ENCODE measurements around the gene ADAMTS17.

ADAMTS17 gene

GRCh38 chr15:100309109-100310040 is 32.4 kb downstream of the ADAMTS17 start:
- DNase-seq (ENCODE audit: low read depth in 3 of 3) = no peak

GRCh38 chr15:100308608-100309007 is 33.2 kb downstream of the ADAMTS17 start:
- DNase-seq (ENCODE audit: low read depth in 3 of 3) = no peak

- DNase-seq (ENCODE audit: low read depth in 3 of 3) = no peak
Observed at GRCh38 chr15:100308213-100308600, 33.6 kb downstream of the ADAMTS17 start.

- no peak for DNase-seq (ENCODE audit: low read depth in 3 of 3)
Observed at GRCh38 chr15:100307241-100308212, 34.2 kb downstream of the ADAMTS17 start.

GRCh38 chr15:100306098-100306497 is 35.7 kb downstream of the ADAMTS17 start:
- DNase-seq (ENCODE audit: low read depth in 3 of 3) = no peak

GRCh38 chr15:100301910-100302431 is 39.8 kb downstream of the ADAMTS17 start:
- no peak for DNase-seq (ENCODE audit: low read depth in 3 of 3)

- no peak for DNase-seq (ENCODE audit: low read depth in 3 of 3)
Observed at GRCh38 chr15:100298257-100298656, 43.5 kb downstream of the ADAMTS17 start.

GRCh38 chr15:100297812-100298211 is 44.0 kb downstream of the ADAMTS17 start:
- no peak for DNase-seq (ENCODE audit: low read depth in 3 of 3)

GRCh38 chr15:100295939-100296565 is 45.7 kb downstream of the ADAMTS17 start:
- no peak for DNase-seq (ENCODE audit: low read depth in 3 of 3)

GRCh38 chr15:100292010-100292409 is 49.8 kb downstream of the ADAMTS17 start:
- DNase-seq (ENCODE audit: low read depth in 3 of 3) = no peak

- DNase-seq (ENCODE audit: low read depth in 3 of 3) = no peak
Observed at GRCh38 chr15:100291106-100291505, 50.7 kb downstream of the ADAMTS17 start.

- DNase-seq (ENCODE audit: low read depth in 3 of 3) = no peak
Observed at GRCh38 chr15:100285641-100286295, 56.0 kb downstream of the ADAMTS17 start.

GRCh38 chr15:100284701-100285100 is 57.1 kb downstream of the ADAMTS17 start:
- DNase-seq (ENCODE audit: low read depth in 3 of 3) = no peak

- DNase-seq (ENCODE audit: low read depth in 3 of 3) = no peak
Observed at GRCh38 chr15:100284191-100284590, 57.6 kb downstream of the ADAMTS17 start.

- no peak for DNase-seq (ENCODE audit: low read depth in 3 of 3)
Observed at GRCh38 chr15:100281096-100281917, 60.5 kb downstream of the ADAMTS17 start.

- DNase-seq (ENCODE audit: low read depth in 3 of 3) = no peak
Observed at GRCh38 chr15:100279849-100280248, 61.9 kb downstream of the ADAMTS17 start.

GRCh38 chr15:100279446-100279845 is 62.3 kb downstream of the ADAMTS17 start:
- DNase-seq (ENCODE audit: low read depth in 3 of 3) = no peak

GRCh38 chr15:100278596-100279380 is 63.0 kb downstream of the ADAMTS17 start:
- no peak for DNase-seq (ENCODE audit: low read depth in 3 of 3)

GRCh38 chr15:100277087-100277855 is 64.5 kb downstream of the ADAMTS17 start:
- DNase-seq (ENCODE audit: low read depth in 3 of 3) = no peak

Data from stimulated activated CD4-positive, alpha-beta T cell treated with anti-CD3 and anti-CD28 coated beads, TNF-alpha, amount 100 ng/mL, for 4 hours (primary cell).